IMR-90 (cell line): ENCODE data around the gene RAI1. TPM values are rescaled to one million over a fixed set of nuclear protein-coding genes. Genes with fewer than 3 reads are reported as not detected.

Experiments
- ATAC-seq: fragments of 200-7000 bp; cut with Tn5 transposase; 2 replicates; pipeline ENCODE4 v1.9.1; 2020; ENCODE audit warnings: low read depth, mild to moderate bottlenecking, moderate library complexity
- BruUV-seq: library from RNA; stranded (reverse); fragments of 400-500 nt; replicated peaks from 2 replicates; lab custom pipeline; 2021; lab: Mats Ljungman, UMichigan
- CTCF ChIA-PET: fragments of 300-600 bp; formaldehyde crosslinking; extraction: SDS; loops from one replicate; lab custom pipeline; 2021; ENCODE audit warnings: antibody characterized with exemption; lab: Yijun Ruan, JAX
- POLR2A ChIA-PET: fragments of 300-600 bp; sonication (Branson Sonifier 250); formaldehyde crosslinking; loops from one replicate; lab custom pipeline; 2022; ENCODE audit warnings: antibody characterized with exemption; ENCODE audit not compliant: unreplicated experiment; lab: Charles Lee
- DNase-seq: peaks from one replicate; pipeline ENCODE4 v3.0.0; 2013
- H2AFZ ChIP-seq: replicated peaks from 2 replicates; pipeline ENCODE3; 2013; ENCODE audit warnings: low read length, mild to moderate bottlenecking; ENCODE audit not compliant: poor library complexity
- H2AK5ac ChIP-seq: 2 replicates; pipeline ENCODE4 v1.6.1; 2013; ENCODE audit warnings: low read depth, low read length, inconsistent platforms
- H2AK9ac ChIP-seq: replicated peaks from 2 replicates; pipeline ENCODE3; 2013; ENCODE audit warnings: mild to moderate bottlenecking, low read depth, low read length, moderate library complexity; ENCODE audit not compliant: poor library complexity
- H2BK120ac ChIP-seq: 2 replicates; pipeline ENCODE4 v1.6.1; 2013; ENCODE audit warnings: low read depth, low read length, inconsistent platforms
- H2BK15ac ChIP-seq: 3 replicates; pipeline ENCODE4 v1.6.1; 2013; ENCODE audit warnings: low read depth, low read length, inconsistent platforms
- H2BK20ac ChIP-seq: 2 replicates; pipeline ENCODE4 v1.6.1; 2013; ENCODE audit warnings: low read depth, mild to moderate bottlenecking, inconsistent platforms, low read length, moderate library complexity
- H2BK5ac ChIP-seq: 2 replicates; pipeline ENCODE4 v1.6.1; 2013; ENCODE audit warnings: mild to moderate bottlenecking, low read depth, low read length, inconsistent platforms; ENCODE audit not compliant: poor library complexity, severe bottlenecking
- H3K14ac ChIP-seq: replicated peaks from 2 replicates; pipeline ENCODE4 v1.6.1; 2013; ENCODE audit warnings: low read depth, low read length, inconsistent platforms
- H3K18ac ChIP-seq: 2 replicates; pipeline ENCODE4 v1.6.1; 2013; ENCODE audit warnings: low read depth, low read length, control low read depth
- H3K23ac ChIP-seq: 2 replicates; pipeline ENCODE4 v1.6.1; 2013; ENCODE audit warnings: low read depth, low read length, inconsistent platforms
- H3K27ac ChIP-seq: 2 replicates; pipeline ENCODE4 v1.5.1; 2013; ENCODE audit warnings: mild to moderate bottlenecking, control low read depth, low read length; ENCODE audit not compliant: insufficient read depth
- H3K27me3 ChIP-seq: 2 replicates; pipeline ENCODE4 v1.6.1; 2013; ENCODE audit warnings: low read length; ENCODE audit not compliant: control insufficient read depth, insufficient read depth
- H3K36me3 ChIP-seq: 2 replicates; pipeline ENCODE4 v1.6.1; 2013; ENCODE audit warnings: low read length, mixed read lengths; ENCODE audit not compliant: control insufficient read depth, insufficient read depth
- H3K4ac ChIP-seq: 2 replicates; pipeline ENCODE4 v1.6.1; 2013; ENCODE audit warnings: low read depth, low read length, inconsistent platforms
- H3K4me1 ChIP-seq: 2 replicates; pipeline ENCODE4 v1.6.1; 2013; ENCODE audit warnings: low read length, mixed read lengths; ENCODE audit not compliant: control insufficient read depth, insufficient read depth
- H3K4me2 ChIP-seq: 2 replicates; pipeline ENCODE4 v1.6.1; 2013; ENCODE audit warnings: low read depth, mild to moderate bottlenecking, control low read depth, low read length, moderate library complexity
- H3K4me3 ChIP-seq: 2 replicates; pipeline ENCODE4 v1.5.1; 2013; ENCODE audit warnings: low read depth, mild to moderate bottlenecking, control low read depth, low read length, moderate library complexity; ENCODE audit not compliant: insufficient read depth
- H3K56ac ChIP-seq: 2 replicates; pipeline ENCODE4 v1.6.1; 2013; ENCODE audit warnings: low read length, inconsistent platforms; ENCODE audit not compliant: insufficient read depth; ENCODE audit errors: extremely low read depth
- H3K79me1 ChIP-seq, 2 experiments: 2 replicates each; pipeline ENCODE4 v1.6.1; 2013; ENCODE audit warnings: low read length in 2 of 2, inconsistent platforms in 1 of 2, low read depth in 1 of 2
- H3K9ac ChIP-seq: 2 replicates; pipeline ENCODE4 v1.6.1; 2013; ENCODE audit warnings: low read depth, low read length, control low read depth
- H3K9me1 ChIP-seq: 2 replicates; pipeline ENCODE4 v1.6.1; 2013; ENCODE audit warnings: low read length, inconsistent platforms; ENCODE audit not compliant: insufficient read depth
- H3K9me3 ChIP-seq: 2 replicates; pipeline ENCODE4 v1.6.1; 2013; ENCODE audit warnings: low read length; ENCODE audit not compliant: control insufficient read depth, insufficient read depth
- H4K20me1 ChIP-seq: 2 replicates; pipeline ENCODE4 v1.6.1; 2013; ENCODE audit warnings: low read length, inconsistent platforms; ENCODE audit not compliant: insufficient read depth
- H4K5ac ChIP-seq: 2 replicates; pipeline ENCODE4 v1.6.1; 2013; ENCODE audit warnings: mild to moderate bottlenecking, low read depth, low read length, control low read depth
- H4K8ac ChIP-seq, 2 experiments: 2 replicates each; pipeline ENCODE4 v1.6.1; 2013; ENCODE audit warnings: low read depth in 2 of 2, low read length in 2 of 2, control low read depth in 1 of 2, inconsistent platforms in 1 of 2
- H4K91ac ChIP-seq: 2 replicates; pipeline ENCODE4 v1.6.1; 2013; ENCODE audit warnings: low read depth, low read length, inconsistent platforms; ENCODE audit not compliant: insufficient read depth
- BHLHE40 ChIP-seq: fragments of 150-350 bp; IDR thresholded peaks from 2 replicates; pipeline ENCODE4 v1.6.1; 2016; ENCODE audit warnings: mild to moderate bottlenecking, low read depth, low read length
- CEBPB ChIP-seq: IDR thresholded peaks from 2 replicates; pipeline ENCODE4 v1.6.1; 2012; ENCODE audit warnings: low read depth, low read length, improper control_type of control experiment
- FOS ChIP-seq: fragments of 150-350 bp; IDR thresholded peaks from 2 replicates; pipeline ENCODE4 v1.6.1; 2016; ENCODE audit warnings: low read depth, low read length
- MAFK ChIP-seq: IDR thresholded peaks from 2 replicates; pipeline ENCODE4 v1.6.1; 2012; ENCODE audit warnings: low read depth, low read length, improper control_type of control experiment
- MAZ ChIP-seq: IDR thresholded peaks from 2 replicates; pipeline ENCODE4 v1.6.1; 2012; ENCODE audit warnings: low read depth, mild to moderate bottlenecking, low read length, improper control_type of control experiment, moderate library complexity, borderline replicate concordance
- MXI1 ChIP-seq: IDR thresholded peaks from 2 replicates; pipeline ENCODE4 v1.6.1; 2012; ENCODE audit warnings: low read depth, mild to moderate bottlenecking, low read length, moderate library complexity, borderline replicate concordance
- NFE2L2 ChIP-seq: fragments of 150-350 bp; IDR thresholded peaks from 2 replicates; pipeline ENCODE4 v1.6.1; 2016; ENCODE audit warnings: low read depth, mild to moderate bottlenecking, low read length
- RAD21 ChIP-seq: IDR thresholded peaks from 2 replicates; pipeline ENCODE4 v1.6.1; 2012; ENCODE audit warnings: low read length, improper control_type of control experiment
- RCOR1 ChIP-seq: IDR thresholded peaks from 2 replicates; pipeline ENCODE4 v1.6.1; 2012; ENCODE audit warnings: mild to moderate bottlenecking, low read length, improper control_type of control experiment; ENCODE audit not compliant: insufficient replicate concordance
- RFX5 ChIP-seq: IDR thresholded peaks from 2 replicates; pipeline ENCODE4 v1.8.0; 2012; ENCODE audit warnings: low read depth, mild to moderate bottlenecking, low read length, moderate library complexity
- SMC3 ChIP-seq: fragments of 150-350 bp; IDR thresholded peaks from 2 replicates; pipeline ENCODE4 v1.6.1; 2016; ENCODE audit warnings: low read depth, mild to moderate bottlenecking, antibody characterized with exemption, low read length, moderate library complexity
- WGBS, 2 experiments: methylation state at CpG; one replicate each; pipeline versions ENCODE4 v1.1.5 to v1.1.7; 2013; ENCODE audit warnings: missing lambda C conversion rate in 2 of 2; ENCODE audit not compliant: insufficient read length in 1 of 2; ENCODE audit errors: extremely low coverage in 2 of 2; 5-methylcytosine and 5-hydroxymethylcytosine counted together
- dilution Hi-C: fragments of 300-500 bp; cut with HindIII; formaldehyde crosslinking; loops from one replicate; pipeline ENCODE4 v1.14.3; 2018; ENCODE audit warnings: low sequenced_read_pairs; ENCODE audit not compliant: unreplicated experiment
- in situ Hi-C: fragments of 300-500 bp; cut with MboI; formaldehyde crosslinking; loops from 3 replicates; pipeline ENCODE4 v1.14.3; 2019; ENCODE audit warnings: low sequenced_read_pairs, inconsistent platforms, mixed read lengths
- intact Hi-C: fragments of 100-400 bp; cut with micrococcal nuclease; formaldehyde crosslinking; loops from 2 replicates; pipeline ENCODE4 v1.10.0; 2022
- polyA plus RNA-seq, 3 experiments: library from polyadenylated mRNA; depleted of rRNA; stranded (reverse); fragments of >200 nt; gene quantifications; 2 replicates each; pipeline ENCODE4 v1.2.3, GENCODE V29; 2012; ENCODE audit warnings: low replicate concordance in 1 of 3
- total RNA-seq: library from RNA; depleted of rRNA; stranded (reverse); fragments of >200 nt; gene quantifications from 2 replicates; pipeline ENCODE4 v1.2.3, GENCODE V29; 2012
- TF ChIP-seq, protein P1 (sequence below): fragments of 150-350 bp; IDR thresholded peaks from 2 replicates; pipeline ENCODE4 v1.6.1; 2017; ENCODE audit warnings: mild to moderate bottlenecking, antibody characterized with exemption, low read length, low read depth
- TF ChIP-seq, protein P2 (sequence below): conservative IDR thresholded peaks from 2 replicates; pipeline ENCODE4 v1.5.1; 2012; ENCODE audit warnings: mild to moderate bottlenecking, low read depth, low read length, improper control_type of control experiment
- TF ChIP-seq, protein P3 (sequence below): fragments of 150-350 bp; IDR thresholded peaks from 2 replicates; pipeline ENCODE4 v1.6.1; 2016; ENCODE audit warnings: low read depth, mild to moderate bottlenecking, low read length, moderate library complexity, borderline replicate concordance

RAI1 gene
- total and polyA plus RNA-seq, 2 of the 4 experiments (the other 2 are of a cell fraction), result 1.8 to 10.5 TPM

DNA sequence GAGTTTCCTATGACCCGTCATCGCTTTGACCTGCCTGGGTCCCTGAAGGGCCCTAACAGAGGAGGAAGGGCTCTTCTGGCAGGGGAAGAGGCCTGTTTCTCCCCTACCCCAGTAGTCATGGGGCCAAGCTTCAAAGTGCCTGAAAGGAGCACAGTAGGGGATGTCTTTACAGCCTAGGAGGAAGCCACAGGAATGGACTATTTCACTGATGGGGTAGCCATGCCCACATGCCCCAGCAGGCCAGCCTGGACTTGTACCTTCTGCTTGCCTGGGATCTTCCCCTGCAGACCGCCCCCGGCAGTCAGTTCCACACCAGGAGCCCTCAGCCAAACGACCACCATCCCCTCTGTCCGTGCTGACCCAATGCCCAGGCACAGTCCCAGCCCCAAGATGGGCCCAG, 47.9 kb upstream of the RAI1 start:
- no peak overlapping the region for H3K23ac ChIP-seq
- intact Hi-C loops (no loop called here), in situ Hi-C loops (loop anchor here (25.0 kb wide), 1 partner anchor 621 kb away; no protein-coding TSS in a partner anchor), dilution Hi-C loops (no loop called here)
- H4K5ac ChIP-seq, result no peak overlapping the region
- no peak overlapping the region for H2BK120ac ChIP-seq
- POLR2A ChIA-PET, result no interaction called here
- H3K14ac ChIP-seq, result no peak overlapping the region
- WGBS, 2 experiments, result 56% methylated on average over 4 of the region's 6 CpGs; no CpG with 5 or more reads in 1 of the 2 experiments
- no peak overlapping the region for H2BK15ac ChIP-seq
- TF ChIP-seq FOS (no peak), RAD21 (no peak), RFX5 (no peak), BHLHE40 (no peak), MAZ (no peak), NFE2L2 (no peak), SMC3 (no peak), MXI1 (no peak), CEBPB (no peak), RCOR1 (no peak), MAFK (no peak)
- TF ChIP-seq, protein P1, sequence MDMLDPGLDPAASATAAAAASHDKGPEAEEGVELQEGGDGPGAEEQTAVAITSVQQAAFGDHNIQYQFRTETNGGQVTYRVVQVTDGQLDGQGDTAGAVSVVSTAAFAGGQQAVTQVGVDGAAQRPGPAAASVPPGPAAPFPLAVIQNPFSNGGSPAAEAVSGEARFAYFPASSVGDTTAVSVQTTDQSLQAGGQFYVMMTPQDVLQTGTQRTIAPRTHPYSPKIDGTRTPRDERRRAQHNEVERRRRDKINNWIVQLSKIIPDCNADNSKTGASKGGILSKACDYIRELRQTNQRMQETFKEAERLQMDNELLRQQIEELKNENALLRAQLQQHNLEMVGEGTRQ, result no peak
- TF ChIP-seq, protein P2, sequence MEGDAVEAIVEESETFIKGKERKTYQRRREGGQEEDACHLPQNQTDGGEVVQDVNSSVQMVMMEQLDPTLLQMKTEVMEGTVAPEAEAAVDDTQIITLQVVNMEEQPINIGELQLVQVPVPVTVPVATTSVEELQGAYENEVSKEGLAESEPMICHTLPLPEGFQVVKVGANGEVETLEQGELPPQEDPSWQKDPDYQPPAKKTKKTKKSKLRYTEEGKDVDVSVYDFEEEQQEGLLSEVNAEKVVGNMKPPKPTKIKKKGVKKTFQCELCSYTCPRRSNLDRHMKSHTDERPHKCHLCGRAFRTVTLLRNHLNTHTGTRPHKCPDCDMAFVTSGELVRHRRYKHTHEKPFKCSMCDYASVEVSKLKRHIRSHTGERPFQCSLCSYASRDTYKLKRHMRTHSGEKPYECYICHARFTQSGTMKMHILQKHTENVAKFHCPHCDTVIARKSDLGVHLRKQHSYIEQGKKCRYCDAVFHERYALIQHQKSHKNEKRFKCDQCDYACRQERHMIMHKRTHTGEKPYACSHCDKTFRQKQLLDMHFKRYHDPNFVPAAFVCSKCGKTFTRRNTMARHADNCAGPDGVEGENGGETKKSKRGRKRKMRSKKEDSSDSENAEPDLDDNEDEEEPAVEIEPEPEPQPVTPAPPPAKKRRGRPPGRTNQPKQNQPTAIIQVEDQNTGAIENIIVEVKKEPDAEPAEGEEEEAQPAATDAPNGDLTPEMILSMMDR, result no peak
- TF ChIP-seq, protein P3, sequence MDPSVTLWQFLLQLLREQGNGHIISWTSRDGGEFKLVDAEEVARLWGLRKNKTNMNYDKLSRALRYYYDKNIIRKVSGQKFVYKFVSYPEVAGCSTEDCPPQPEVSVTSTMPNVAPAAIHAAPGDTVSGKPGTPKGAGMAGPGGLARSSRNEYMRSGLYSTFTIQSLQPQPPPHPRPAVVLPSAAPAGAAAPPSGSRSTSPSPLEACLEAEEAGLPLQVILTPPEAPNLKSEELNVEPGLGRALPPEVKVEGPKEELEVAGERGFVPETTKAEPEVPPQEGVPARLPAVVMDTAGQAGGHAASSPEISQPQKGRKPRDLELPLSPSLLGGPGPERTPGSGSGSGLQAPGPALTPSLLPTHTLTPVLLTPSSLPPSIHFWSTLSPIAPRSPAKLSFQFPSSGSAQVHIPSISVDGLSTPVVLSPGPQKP, result no peak
- H3K36me3 ChIP-seq, result no peaks in the 10 kb centered on the region
- H3K4me1 ChIP-seq, result no peaks in the 10 kb centered on the region
- no peak overlapping the region for H2AK5ac ChIP-seq
- no peak overlapping the region for H3K4me3 ChIP-seq
- H2BK5ac ChIP-seq, result no peak overlapping the region
- no peak overlapping the region for H3K4me2 ChIP-seq
- H2AFZ ChIP-seq, result no peak overlapping the region
- no peak overlapping the region for H3K18ac ChIP-seq
- H3K9ac ChIP-seq, result no peak overlapping the region
- H3K27me3 ChIP-seq, result peaks cover 20% of the 10 kb centered on the region
- H4K91ac ChIP-seq, result no peak overlapping the region
- CTCF ChIA-PET, result no interaction called here
- no peaks in the 10 kb centered on the region for H3K9me1 ChIP-seq
- BruUV-seq, result no TSS peak
- no peaks in the 10 kb centered on the region for H4K20me1 ChIP-seq
- no peak overlapping the region for H3K56ac ChIP-seq
- H3K4ac ChIP-seq, result no peak overlapping the region
- DNase-seq (no peak), ATAC-seq (no peak)
- H2BK20ac ChIP-seq, result no peak overlapping the region
- no peak overlapping the region for H3K27ac ChIP-seq
- H3K9me3 ChIP-seq, result no peaks in the 10 kb centered on the region
- H4K8ac ChIP-seq, result no peak overlapping the region
- no peaks in the 10 kb centered on the region for H3K79me1 ChIP-seq
- H2AK9ac ChIP-seq, result no peak overlapping the region
